ENCODE measurements around the gene MCM9. TPM values are rescaled to one million over a fixed set of nuclear protein-coding genes. Genes with fewer than 3 reads are reported as not detected.
A peak's percentile ranks its signal among the peaks of the same experiment; 100 is the strongest.

Gene MCM9
- total RNA-seq, 2 donors from 2014 or later = 12.8 to 21.7 TPM

DNA sequence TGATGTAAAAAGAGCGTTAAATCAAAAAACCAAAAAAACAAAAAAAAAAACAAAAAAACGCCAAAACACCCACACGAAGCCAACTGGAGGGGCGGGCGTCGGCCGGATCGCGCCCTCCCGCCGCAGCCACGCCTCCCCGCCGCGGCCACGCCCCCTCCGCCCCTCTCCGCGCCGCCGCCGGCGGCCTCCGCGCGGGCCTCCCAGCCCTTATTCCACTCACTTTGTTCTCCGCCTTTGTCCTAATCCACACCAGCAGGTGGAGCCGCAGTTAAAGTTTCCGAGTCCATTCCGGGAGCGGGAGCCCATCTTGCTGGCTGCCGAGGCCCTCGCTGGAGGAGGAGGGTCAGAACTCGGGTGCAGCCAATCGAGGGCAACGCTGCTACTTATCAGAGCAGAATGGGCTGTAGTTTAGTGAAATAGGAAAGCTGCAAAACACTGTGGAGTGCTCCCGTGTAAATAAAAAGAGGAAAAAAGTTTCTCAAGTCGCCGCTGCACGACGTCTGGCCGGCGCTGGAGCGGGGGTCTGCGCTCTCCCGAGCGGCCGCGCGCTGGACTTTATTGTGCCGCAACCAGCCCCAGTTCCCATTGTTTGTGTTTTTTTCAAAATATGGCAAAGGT, 41.0 kb downstream of the MCM9 start, which contains the start of gene ASF1A:
Gene ASF1A, plus strand, starts transcription at position 346 of the 618 bp plus-strand sequence. Its CDS starts 262 bp downstream, at position 608.
- peak; percentile 78 for ATAC-seq (replicated peaks)
- peaks cover 39% of the 10 kb centered on the region for H3K4me1 Mint-ChIP-seq

DNA sequence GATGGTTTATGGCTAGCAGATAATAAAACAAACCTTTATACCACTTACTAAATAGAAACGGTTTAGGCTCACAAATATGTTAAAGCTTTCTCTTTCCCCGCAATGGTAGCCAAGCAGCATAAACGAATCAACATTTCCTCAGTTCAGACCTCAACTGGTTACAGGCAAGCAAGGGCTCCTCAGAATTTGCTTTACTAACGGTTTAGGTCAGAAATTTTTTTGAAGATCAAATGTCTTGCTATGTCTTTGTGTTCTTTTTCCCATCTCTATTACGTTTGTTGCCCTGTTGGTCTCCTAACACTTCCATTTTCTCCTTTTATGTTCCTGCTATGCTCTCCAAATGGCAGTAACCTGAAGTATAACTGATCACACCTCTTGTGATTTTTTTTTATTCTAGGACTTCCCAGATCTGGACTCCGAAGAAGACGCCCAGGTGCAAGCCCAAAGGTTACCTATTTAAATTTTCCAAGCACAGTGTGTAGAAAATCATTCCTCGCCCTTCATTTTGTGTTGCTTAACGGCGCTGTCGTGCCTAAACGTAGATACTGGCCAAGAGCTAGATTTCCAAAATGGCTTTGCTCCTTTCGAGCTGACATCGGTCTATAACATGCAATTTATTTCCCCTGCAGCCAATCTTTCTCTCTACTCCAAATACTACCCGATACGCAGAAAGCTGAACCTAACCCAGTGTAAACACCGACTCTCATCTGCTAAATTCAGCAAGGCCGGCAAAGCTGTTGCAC, 41.7 kb downstream of the MCM9 start:
- Mint-ChIP-seq H3K4me3 (peak overlapping the region; percentile 98), H3K36me3 (ENCODE audit: low read depth) (peaks cover 20% of the 10 kb centered on the region), H3K9me3 (no peaks in the 10 kb centered on the region), H3K27ac (peak overlapping the region; percentile 98), H3K4me1 (peaks cover 40% of the 10 kb centered on the region), H3K27me3 (no peaks in the 10 kb centered on the region)
- peak; percentile 34 for ATAC-seq (replicated peaks)

More for the DNA sequence above, 41.0 kb downstream of the MCM9 start, which contains the start of gene ASF1A:
- H3K36me3 Mint-ChIP-seq (ENCODE audit: low read depth) = peaks cover 26% of the 10 kb centered on the region
- no peaks in the 10 kb centered on the region for H3K9me3 Mint-ChIP-seq
- H3K4me3 Mint-ChIP-seq = peak within 1 kb of the TSS; percentile 98
- peak within 1 kb of the TSS; percentile 98 for H3K27ac Mint-ChIP-seq
- H3K27me3 Mint-ChIP-seq = no peaks in the 10 kb centered on the region

DNA sequence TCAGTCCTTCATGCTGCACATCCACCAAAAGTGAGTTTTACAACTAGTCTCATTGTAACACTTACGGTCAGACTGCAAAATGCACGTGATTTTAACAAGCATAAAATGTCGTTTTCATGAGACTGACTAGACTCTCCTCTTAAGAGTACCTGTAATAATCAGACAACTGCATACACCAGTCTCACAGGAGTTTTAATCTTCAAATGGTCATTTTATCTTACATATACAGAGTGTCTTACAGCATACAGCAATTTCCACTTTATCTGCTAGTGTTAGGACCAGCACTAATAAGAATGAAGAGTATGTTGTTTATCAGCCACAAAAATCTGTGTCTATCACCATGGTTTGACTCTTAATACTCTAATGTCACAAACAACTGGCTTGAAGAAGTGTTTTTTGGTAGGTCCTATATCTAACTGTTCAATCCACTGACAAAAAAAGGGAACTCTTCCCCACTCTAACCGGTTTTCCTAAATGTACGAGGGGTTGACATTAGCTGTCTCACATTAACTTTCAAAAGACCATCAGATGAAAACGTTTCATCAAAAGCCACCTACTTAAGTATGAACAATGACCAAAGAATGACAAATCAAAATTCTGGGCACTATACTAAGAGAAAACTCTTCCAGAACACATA, 42.5 kb downstream of the MCM9 start:
- Mint-ChIP-seq H3K36me3 (ENCODE audit: low read depth) (peaks cover 13% of the 10 kb centered on the region), H3K4me1 (peaks cover 40% of the 10 kb centered on the region)

DNA sequence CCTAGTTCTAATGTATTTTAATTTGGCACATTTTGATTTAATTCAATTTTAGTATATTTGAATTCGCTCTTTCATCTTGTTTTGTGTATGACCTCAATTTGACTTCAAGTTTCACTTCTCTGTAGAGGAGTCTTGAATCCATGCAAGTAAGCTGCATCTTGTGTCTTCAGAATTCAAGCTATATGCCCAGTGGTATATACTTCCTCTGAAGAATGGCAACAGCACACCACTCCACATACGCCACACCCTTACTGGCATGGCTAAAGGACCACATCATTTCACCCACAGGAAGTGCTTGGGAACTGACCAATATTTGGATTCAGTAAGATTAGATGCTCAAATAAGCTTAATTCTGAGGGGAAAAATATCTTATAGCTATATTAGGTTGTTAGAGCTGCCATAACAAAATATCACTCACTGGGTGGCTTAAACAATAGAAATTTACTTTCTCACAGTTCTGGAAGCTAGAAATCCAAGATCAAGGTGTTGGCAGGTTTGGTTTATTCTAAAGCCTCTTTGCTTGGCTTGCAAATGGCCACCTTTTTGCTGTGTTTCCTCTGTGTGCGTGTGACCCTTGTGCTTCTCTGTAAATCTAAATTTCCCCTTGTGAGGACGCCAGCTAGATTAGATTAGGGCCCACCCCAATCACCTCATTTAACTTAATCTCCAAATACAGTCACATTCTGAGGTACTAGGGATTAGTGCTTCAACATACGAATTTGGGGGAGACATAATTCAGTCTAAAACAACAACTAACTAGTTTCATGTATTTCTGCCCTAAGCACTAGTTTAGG, 43.8 kb downstream of the MCM9 start:
- no peaks in the 10 kb centered on the region for H3K27me3 Mint-ChIP-seq
- ATAC-seq (replicated peaks) = no peak
- H3K9me3 Mint-ChIP-seq = no peaks in the 10 kb centered on the region
- peaks cover 49% of the 10 kb centered on the region for H3K4me1 Mint-ChIP-seq
- peak overlapping the region; percentile 98 for H3K4me3 Mint-ChIP-seq
- peaks cover 12% of the 10 kb centered on the region for H3K36me3 Mint-ChIP-seq (ENCODE audit: low read depth)
- peak overlapping the region; percentile 98 for H3K27ac Mint-ChIP-seq

More for the DNA sequence above, 42.5 kb downstream of the MCM9 start:
- Mint-ChIP-seq H3K27me3 (no peaks in the 10 kb centered on the region), H3K27ac (peak overlapping the region; percentile 98), H3K4me3 (peak overlapping the region; percentile 98), H3K9me3 (no peaks in the 10 kb centered on the region)
- no peak for ATAC-seq (replicated peaks)

DNA sequence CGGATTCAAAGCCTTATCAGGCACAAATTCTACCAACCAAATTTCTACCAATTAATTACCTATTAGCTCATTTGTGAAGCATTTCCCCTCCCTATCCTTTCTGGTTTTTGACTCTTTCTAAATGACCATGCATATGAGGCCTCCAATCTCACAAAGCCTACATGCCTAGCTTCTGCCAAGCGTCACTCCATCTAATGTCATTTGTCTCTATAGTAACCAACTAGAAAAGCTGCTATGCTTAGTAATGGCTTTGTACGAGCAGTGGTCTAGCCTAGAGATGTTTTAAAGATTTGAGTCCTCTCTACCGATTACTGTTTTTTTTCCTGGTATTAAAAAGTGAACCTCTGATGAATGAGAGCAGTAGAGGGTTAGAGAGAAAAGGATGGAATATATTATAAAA, 45.8 kb downstream of the MCM9 start:
- no peaks in the 10 kb centered on the region for H3K27me3 Mint-ChIP-seq
- no peak for ATAC-seq (replicated peaks)
- peak overlapping the region; percentile 98 for H3K4me3 Mint-ChIP-seq
- H3K27ac Mint-ChIP-seq = peak overlapping the region; percentile 86
- H3K4me1 Mint-ChIP-seq = peaks cover 63% of the 10 kb centered on the region
- H3K9me3 Mint-ChIP-seq = no peaks in the 10 kb centered on the region
- peaks cover 10% of the 10 kb centered on the region for H3K36me3 Mint-ChIP-seq (ENCODE audit: low read depth)

DNA sequence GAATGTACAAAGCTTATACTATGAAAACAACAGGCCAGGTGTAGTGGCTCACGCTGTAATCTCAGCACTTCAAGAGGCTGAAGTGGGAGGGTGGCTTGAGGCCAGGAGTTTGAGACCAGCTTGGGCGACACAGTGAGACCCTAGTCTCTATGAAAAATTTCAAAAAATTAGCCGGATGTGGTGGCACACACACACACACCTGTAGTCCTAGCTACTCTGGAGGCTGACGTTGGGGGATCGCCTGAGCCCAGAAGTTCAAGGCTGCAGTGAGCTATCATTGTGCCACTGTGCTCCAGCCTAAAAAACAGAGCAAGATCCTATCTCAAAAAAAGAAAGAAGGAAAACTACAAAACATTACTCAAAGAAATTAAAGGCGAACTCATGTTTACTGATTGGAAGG, 48.3 kb downstream of the MCM9 start:
- peaks cover 66% of the 10 kb centered on the region for H3K4me1 Mint-ChIP-seq
- H3K27me3 Mint-ChIP-seq = no peaks in the 10 kb centered on the region
- H3K9me3 Mint-ChIP-seq = no peaks in the 10 kb centered on the region
- H3K4me3 Mint-ChIP-seq = peak overlapping the region; percentile 55
- H3K36me3 Mint-ChIP-seq (ENCODE audit: low read depth) = no peaks in the 10 kb centered on the region
- ATAC-seq (replicated peaks) = no peak
- H3K27ac Mint-ChIP-seq = peak overlapping the region; percentile 33

DNA sequence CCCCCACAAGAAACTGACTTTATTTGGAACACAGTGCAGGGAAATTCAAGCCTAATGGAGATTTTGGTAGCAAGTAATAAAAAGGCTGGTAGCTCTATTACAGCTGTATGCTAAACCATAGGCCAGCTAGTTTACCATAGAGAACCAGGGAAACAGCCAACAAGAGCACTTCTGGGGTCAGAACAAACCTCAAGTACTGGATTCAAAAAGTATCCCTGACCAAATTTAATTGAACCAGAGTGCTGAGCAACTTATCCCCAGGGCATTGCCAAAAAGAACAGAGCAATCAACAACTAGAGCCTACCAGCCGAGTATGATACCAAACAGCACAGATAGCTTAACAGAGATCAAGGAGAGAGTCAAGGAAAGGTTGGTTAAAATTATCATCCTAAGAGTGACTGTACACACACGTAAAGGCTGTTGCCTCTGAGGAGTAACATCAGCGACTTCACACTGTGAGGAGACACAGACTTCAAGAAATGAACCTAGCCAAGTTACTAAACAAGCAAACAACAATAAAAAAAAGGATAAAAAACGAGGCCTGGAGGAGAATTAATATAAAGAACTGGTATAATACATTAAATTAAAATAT, 52.5 kb downstream of the MCM9 start:
- Mint-ChIP-seq H3K27ac (peak overlapping the region; percentile 43), H3K36me3 (ENCODE audit: low read depth) (no peaks in the 10 kb centered on the region)
- no peak for ATAC-seq (replicated peaks)

DNA sequence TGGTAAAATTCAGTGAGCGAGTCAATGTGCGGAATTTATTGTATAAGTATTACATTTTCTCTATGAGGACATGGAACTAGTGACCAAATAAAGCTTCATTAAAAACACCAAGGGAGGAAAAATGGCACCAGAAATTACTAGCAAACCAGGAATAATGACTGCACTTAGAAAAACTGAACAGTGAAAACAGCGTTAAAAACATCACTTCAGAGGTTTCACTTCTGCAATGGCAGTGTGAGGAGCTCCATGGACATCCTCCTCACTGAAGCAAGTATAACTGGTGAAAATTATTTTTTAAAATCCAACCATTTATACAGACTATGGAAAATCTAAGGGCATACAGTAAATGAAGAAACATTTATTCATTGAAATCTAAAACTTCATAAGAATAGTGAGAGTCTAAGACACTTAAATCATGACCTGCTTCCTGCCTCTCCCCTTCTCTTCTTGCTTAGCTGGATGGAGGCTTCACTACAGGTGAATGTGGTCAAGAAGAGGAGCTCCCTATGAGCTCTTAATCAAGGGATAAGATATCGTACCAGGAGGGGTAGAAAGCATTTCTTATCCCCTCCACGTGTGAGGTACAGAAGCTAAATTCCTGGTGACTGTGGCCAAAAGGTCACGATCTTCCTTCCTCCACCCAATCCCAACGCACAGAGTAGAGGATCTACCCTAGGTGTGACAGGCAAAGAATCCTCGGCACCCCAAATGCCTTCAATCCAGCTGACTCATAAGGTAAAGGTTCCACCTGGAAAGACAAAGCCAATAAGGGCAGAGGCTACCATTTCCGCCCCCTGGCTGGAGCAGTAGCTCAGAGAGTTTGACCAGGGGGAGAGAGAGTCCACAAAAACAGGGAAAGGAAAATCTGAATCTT, 53.3 kb downstream of the MCM9 start:
- no peak for ATAC-seq (replicated peaks)
- Mint-ChIP-seq H3K4me3 (peak overlapping the region; percentile 39), H3K27me3 (no peaks in the 10 kb centered on the region), H3K9me3 (peaks cover 4% of the 10 kb centered on the region), H3K36me3 (ENCODE audit: low read depth) (no peaks in the 10 kb centered on the region), H3K27ac (peak overlapping the region; percentile 43), H3K4me1 (peaks cover 41% of the 10 kb centered on the region)

More for the DNA sequence above, 52.5 kb downstream of the MCM9 start:
- H3K9me3 Mint-ChIP-seq = peaks cover 4% of the 10 kb centered on the region
- peak overlapping the region; percentile 39 for H3K4me3 Mint-ChIP-seq
- H3K27me3 Mint-ChIP-seq = no peaks in the 10 kb centered on the region
- H3K4me1 Mint-ChIP-seq = peaks cover 48% of the 10 kb centered on the region

DNA sequence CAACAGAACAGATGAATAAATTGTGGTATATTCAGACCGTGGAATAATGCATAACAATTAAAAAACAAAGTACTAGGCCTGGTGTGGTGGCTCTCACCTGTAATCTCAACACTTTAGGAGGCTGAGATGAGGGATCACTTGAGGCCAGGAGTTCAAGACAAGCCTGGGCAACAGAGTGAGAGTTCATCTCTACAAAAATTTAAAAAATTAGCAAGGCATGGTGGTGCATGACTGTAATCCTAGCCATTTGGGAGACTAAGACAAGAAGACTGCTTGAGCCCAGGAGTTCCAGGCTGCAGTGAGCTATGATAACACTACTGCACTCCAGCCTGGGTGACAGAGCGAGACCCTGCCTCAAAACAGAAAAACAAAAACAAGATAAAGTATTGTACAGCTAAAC, 57.2 kb downstream of the MCM9 start:
- Mint-ChIP-seq H3K4me1 (peaks cover 19% of the 10 kb centered on the region), H3K36me3 (ENCODE audit: low read depth) (no peaks in the 10 kb centered on the region), H3K9me3 (peaks cover 4% of the 10 kb centered on the region), H3K27me3 (no peaks in the 10 kb centered on the region), H3K4me3 (no peak overlapping the region), H3K27ac (no peak overlapping the region)
- ATAC-seq (replicated peaks) = no peak

DNA sequence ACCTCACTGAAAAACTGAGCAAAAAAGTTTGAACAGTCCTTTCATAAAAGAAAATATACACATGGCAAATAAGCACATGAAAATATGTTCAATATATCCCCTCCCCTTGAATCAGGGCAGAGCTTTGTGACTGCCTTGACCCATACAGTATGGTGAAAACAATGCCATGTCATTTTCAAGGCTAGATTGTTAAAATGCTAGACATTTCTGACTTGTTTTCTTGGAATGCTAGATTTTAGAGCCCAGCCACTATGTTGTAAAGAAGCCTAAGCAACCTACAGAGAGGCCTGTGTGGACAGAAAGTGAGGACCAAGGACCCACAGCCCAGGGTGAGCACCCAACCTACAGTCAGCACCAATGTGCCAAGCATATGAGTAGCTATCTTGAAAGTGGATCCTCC, 58.1 kb downstream of the MCM9 start:
- Mint-ChIP-seq H3K4me3 (no peak overlapping the region), H3K36me3 (ENCODE audit: low read depth) (no peaks in the 10 kb centered on the region), H3K27ac (no peak overlapping the region), H3K4me1 (peaks cover 16% of the 10 kb centered on the region), H3K9me3 (peaks cover 4% of the 10 kb centered on the region), H3K27me3 (no peaks in the 10 kb centered on the region)
- no peak for ATAC-seq (replicated peaks)

DNA sequence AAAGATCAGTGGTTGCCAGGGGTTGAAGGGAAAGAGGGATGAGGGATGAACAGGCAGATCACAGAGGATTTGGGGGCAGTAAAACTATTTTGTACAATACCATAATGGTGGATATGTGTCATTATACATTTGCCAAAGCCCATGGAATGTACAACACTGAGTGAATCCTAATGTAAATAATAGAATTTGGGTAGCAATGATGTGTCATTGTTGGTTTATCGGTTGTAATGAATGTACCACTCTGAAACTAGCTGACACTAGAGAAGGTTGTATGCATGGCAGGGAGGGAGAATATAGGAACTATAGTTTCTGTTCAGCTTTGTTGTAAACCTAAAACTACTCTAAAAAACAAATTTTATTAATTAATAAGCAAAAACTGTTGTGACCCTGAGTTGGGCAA, 58.8 kb downstream of the MCM9 start:
- Mint-ChIP-seq H3K27ac (no peak overlapping the region), H3K9me3 (peaks cover 4% of the 10 kb centered on the region), H3K36me3 (ENCODE audit: low read depth) (peaks cover 4% of the 10 kb centered on the region), H3K4me3 (no peak overlapping the region), H3K4me1 (peaks cover 19% of the 10 kb centered on the region), H3K27me3 (no peaks in the 10 kb centered on the region)
- no peak for ATAC-seq (replicated peaks)

DNA sequence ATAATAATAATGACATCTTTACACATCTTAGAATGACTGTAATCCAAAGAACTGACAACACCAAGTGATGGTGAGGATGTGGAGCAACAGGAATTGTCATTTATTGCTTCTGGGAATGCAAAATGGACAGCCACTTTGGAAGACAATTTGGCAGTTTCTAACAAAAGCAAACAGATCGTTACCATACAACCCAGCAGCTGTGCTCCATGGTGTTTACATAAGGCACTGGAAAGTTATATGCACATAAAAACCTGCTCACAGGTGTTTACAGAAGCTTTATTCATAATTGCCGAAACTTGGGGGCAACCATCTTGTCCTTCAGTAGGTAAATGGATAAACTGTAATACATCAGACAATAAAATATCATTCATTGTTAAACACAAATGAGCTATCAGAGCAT, 59.3 kb downstream of the MCM9 start:
- ATAC-seq (replicated peaks) = no peak
- H3K27me3 Mint-ChIP-seq = no peaks in the 10 kb centered on the region
- H3K4me1 Mint-ChIP-seq = peaks cover 17% of the 10 kb centered on the region
- H3K9me3 Mint-ChIP-seq = peaks cover 4% of the 10 kb centered on the region
- no peak overlapping the region for H3K4me3 Mint-ChIP-seq
- H3K27ac Mint-ChIP-seq = no peak overlapping the region
- peaks cover 7% of the 10 kb centered on the region for H3K36me3 Mint-ChIP-seq (ENCODE audit: low read depth)

DNA sequence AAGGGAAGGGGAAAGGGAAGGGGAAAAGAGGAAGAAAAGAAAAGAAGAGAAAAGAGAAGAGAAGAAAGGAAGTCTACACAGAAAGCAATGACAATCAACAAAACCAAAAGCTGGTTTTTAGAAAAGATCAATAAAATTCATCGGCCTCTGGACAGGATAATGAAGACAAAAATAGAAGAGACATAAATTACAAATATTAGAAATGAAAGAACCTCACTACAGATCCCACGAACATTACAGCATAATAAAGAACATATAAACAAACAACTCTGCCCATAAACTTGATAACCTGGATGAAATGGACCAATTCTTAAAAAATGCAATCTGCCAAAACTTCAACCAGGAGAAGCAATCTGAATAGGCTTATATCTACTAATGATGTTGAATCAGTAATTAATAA, 61.7 kb downstream of the MCM9 start:
- Mint-ChIP-seq H3K9me3 (peaks cover 4% of the 10 kb centered on the region), H3K27me3 (no peaks in the 10 kb centered on the region), H3K4me1 (peaks cover 27% of the 10 kb centered on the region), H3K36me3 (ENCODE audit: low read depth) (peaks cover 7% of the 10 kb centered on the region), H3K4me3 (no peak overlapping the region), H3K27ac (no peak overlapping the region)
- ATAC-seq (replicated peaks) = no peak
